H1 (cell line): Measurements from ENCODE around the gene MED12L.

ENCODE experiments used
- ASH2L ChIP-seq: fragments of 200-600, 300-600 bp; sonication (generic); IDR thresholded peaks from one replicate; pipeline ENCODE4 v1.7.1; 2017; ENCODE audit warnings: low read length
- CEBPB ChIP-seq: IDR thresholded peaks from 2 replicates; pipeline ENCODE4 v1.6.1; 2012; ENCODE audit warnings: low read depth, low read length
- CREB1 ChIP-seq: IDR thresholded peaks from 2 replicates; pipeline ENCODE4 v1.6.1; 2012; ENCODE audit warnings: inconsistent platforms
- JUN ChIP-seq: IDR thresholded peaks from 2 replicates; pipeline ENCODE4 v1.6.1; 2011; ENCODE audit warnings: low read depth, mild to moderate bottlenecking, improper control_type of control experiment, low read length
- PHF8 ChIP-seq: fragments of 200-600 bp; sonication (generic); conservative IDR thresholded peaks from 2 replicates; pipeline ENCODE4 v1.7.1; 2012; ENCODE audit warnings: low read depth, mild to moderate bottlenecking, inconsistent platforms, low read length, moderate library complexity
- POLR2A ChIP-seq, 2 experiments: IDR thresholded peaks; 1 replicate in 1 of 2; 2 replicates in 1 of 2; pipeline ENCODE4 v1.6.1; 2011; ENCODE audit warnings: low read depth in 2 of 2, low read length in 2 of 2, mild to moderate bottlenecking in 2 of 2; ENCODE audit errors: control extremely low read depth in 1 of 2
- POLR2AphosphoS5 ChIP-seq: IDR thresholded peaks from 2 replicates; pipeline ENCODE4 v1.6.1; 2011; ENCODE audit warnings: low read depth, low read length
- SIN3A ChIP-seq, 2 experiments: IDR thresholded peaks in 1 of 2; conservative IDR thresholded peaks in 1 of 2; 2 replicates each; pipeline ENCODE4 v1.6.1; 2011 to 2012; ENCODE audit warnings: low read length in 2 of 2, improper control_type of control experiment in 1 of 2, low read depth in 1 of 2, mild to moderate bottlenecking in 1 of 2
- SRF ChIP-seq: IDR thresholded peaks from 2 replicates; pipeline ENCODE4 v1.6.1; 2011; ENCODE audit warnings: mild to moderate bottlenecking, low read depth, low read length, moderate library complexity
- TCF12 ChIP-seq: IDR thresholded peaks from 2 replicates; pipeline ENCODE4 v1.6.1; 2011; ENCODE audit warnings: low read depth, mild to moderate bottlenecking, low read length
- YY1 ChIP-seq: IDR thresholded peaks from 2 replicates; pipeline ENCODE4 v1.6.1; 2011; ENCODE audit warnings: low read depth, mild to moderate bottlenecking, low read length
- TF ChIP-seq, protein P1 (sequence below), 3 experiments: IDR thresholded peaks; 1 replicate in 2 of 3; 2 replicates in 1 of 3; pipeline versions ENCODE4 v1.5.1 to v1.6.1; 2011; ENCODE audit warnings: low read length in 3 of 3, mild to moderate bottlenecking in 3 of 3, inconsistent platforms in 2 of 3, low read depth in 1 of 3, moderate library complexity in 1 of 3; ENCODE audit not compliant: insufficient read depth in 1 of 3; ENCODE audit errors: control extremely low read depth in 1 of 3
- TF ChIP-seq, protein P2 (sequence below): IDR thresholded peaks from 2 replicates; pipeline ENCODE4 v1.6.1; 2011; ENCODE audit warnings: low read length, improper control_type of control experiment

DNA sequence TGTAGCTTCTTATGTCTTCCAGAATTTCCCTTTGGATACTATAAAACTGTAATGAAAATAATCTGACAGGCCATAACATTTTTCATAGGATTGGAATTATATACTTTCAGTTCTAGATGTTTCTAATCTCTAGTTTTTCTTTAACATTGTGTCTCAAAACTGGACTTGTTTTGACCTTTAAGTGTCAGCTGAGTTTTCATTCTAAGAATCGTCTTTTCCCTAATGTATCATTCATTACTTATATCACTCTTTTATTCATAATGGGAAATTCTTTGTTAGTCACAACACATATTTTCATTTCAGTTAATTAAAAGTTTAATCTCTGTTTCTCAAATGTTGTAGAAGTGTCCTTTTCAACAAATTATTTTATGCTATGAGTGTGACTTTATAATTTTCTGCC, 105.6 kb downstream of the MED12L start:
- TF ChIP-seq, protein P1, sequence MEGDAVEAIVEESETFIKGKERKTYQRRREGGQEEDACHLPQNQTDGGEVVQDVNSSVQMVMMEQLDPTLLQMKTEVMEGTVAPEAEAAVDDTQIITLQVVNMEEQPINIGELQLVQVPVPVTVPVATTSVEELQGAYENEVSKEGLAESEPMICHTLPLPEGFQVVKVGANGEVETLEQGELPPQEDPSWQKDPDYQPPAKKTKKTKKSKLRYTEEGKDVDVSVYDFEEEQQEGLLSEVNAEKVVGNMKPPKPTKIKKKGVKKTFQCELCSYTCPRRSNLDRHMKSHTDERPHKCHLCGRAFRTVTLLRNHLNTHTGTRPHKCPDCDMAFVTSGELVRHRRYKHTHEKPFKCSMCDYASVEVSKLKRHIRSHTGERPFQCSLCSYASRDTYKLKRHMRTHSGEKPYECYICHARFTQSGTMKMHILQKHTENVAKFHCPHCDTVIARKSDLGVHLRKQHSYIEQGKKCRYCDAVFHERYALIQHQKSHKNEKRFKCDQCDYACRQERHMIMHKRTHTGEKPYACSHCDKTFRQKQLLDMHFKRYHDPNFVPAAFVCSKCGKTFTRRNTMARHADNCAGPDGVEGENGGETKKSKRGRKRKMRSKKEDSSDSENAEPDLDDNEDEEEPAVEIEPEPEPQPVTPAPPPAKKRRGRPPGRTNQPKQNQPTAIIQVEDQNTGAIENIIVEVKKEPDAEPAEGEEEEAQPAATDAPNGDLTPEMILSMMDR (IDR thresholded peaks at IDR 0.05; ENCODE audit: control extremely low read depth in 1 of 3, insufficient read depth in 1 of 3, low read depth in 1 of 3, low read length in 3 of 3): no peak
- TF ChIP-seq, protein P2, sequence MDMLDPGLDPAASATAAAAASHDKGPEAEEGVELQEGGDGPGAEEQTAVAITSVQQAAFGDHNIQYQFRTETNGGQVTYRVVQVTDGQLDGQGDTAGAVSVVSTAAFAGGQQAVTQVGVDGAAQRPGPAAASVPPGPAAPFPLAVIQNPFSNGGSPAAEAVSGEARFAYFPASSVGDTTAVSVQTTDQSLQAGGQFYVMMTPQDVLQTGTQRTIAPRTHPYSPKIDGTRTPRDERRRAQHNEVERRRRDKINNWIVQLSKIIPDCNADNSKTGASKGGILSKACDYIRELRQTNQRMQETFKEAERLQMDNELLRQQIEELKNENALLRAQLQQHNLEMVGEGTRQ: no peak
- TF ChIP-seq POLR2A (IDR thresholded peaks at IDR 0.05; ENCODE audit: control extremely low read depth in 1 of 2, low read depth in 2 of 2, low read length in 2 of 2): no peak
- no peak for TF ChIP-seq PHF8
- TF ChIP-seq YY1: no peak
- TF ChIP-seq JUN: no peak
- TF ChIP-seq ASH2L: no peak
- TF ChIP-seq SIN3A (conservative IDR thresholded peaks at IDR 0.05 in 1 of 2, IDR thresholded peaks at IDR 0.05 in 1 of 2; ENCODE audit: low read depth in 1 of 2, low read length in 2 of 2): no peak
- no peak for TF ChIP-seq CEBPB
- TF ChIP-seq TCF12: no peak
- no peak for TF ChIP-seq SRF
- TF ChIP-seq CREB1: no peak
- TF ChIP-seq POLR2AphosphoS5: no peak
